Measurements from ENCODE around the gene TCF3.

TCF3 gene

DNA sequence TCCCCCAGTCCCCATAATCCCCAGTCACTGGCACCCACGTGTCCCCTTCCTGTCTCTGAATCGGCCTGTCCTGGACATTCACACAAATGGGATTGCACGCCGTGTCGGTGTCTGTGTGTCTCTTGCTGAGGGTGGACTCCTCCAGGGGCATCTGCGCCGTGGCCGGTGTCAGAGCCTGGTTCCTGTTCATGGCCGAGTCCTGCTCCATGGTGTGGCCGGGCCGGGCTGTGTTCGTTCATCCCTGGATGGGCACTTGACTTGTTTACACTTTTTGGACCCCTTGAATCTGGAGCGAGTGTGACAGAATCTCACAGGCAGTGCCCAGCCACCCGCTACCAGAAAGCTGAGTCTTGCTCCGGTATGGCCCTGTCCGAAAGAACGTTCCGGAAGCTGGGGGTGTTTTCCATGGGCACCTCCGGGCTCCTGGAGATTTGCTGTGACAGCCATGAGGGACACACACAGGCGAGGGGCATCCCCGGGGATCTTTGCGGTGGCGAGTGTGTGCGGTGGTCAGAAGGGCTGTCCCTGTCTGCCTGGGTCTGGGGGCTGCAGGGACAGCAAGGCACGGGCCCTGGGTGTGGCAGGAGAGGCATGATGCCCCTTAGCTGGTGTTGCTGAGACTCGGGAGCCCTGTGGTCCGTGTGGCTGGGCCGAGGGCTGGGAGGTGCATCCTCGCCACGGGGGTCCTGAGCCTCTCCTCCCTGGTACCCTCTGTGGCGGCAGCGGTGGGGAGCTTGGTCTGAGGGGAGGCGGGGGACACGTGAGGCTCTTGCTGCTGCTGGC is 77.9 kb downstream of the TCF3 start:
- peak; percentile 69 for DNase-seq (ENCODE audit: low spot score)
- Histone ChIP-seq H3K4me3 (no peak overlapping the region), H3K27ac (no peak overlapping the region)
- TF ChIP-seq, protein P1, sequence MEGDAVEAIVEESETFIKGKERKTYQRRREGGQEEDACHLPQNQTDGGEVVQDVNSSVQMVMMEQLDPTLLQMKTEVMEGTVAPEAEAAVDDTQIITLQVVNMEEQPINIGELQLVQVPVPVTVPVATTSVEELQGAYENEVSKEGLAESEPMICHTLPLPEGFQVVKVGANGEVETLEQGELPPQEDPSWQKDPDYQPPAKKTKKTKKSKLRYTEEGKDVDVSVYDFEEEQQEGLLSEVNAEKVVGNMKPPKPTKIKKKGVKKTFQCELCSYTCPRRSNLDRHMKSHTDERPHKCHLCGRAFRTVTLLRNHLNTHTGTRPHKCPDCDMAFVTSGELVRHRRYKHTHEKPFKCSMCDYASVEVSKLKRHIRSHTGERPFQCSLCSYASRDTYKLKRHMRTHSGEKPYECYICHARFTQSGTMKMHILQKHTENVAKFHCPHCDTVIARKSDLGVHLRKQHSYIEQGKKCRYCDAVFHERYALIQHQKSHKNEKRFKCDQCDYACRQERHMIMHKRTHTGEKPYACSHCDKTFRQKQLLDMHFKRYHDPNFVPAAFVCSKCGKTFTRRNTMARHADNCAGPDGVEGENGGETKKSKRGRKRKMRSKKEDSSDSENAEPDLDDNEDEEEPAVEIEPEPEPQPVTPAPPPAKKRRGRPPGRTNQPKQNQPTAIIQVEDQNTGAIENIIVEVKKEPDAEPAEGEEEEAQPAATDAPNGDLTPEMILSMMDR (IDR thresholded peaks at IDR 0.05) = no peak

DNA sequence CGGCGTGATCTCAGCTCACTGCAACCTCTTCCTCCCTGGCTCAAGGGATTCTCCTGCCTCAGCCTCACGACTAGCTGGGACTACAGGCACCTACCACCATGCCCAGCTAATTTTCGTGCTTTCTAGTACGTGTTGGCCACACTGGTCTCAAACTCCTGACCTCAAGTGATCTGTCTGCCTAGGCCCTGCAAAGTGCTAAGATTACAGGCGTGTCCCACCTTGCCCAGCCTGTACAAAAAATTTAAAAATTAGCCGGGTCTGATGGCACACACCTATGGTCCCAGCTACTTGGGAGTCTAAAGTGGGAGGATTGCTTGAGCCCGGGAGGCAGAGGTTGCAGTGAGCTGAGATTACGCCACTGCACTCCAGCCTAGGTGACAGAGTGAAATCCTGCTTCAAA is 79.6 kb downstream of the TCF3 start:
- DNase-seq (ENCODE audit: low spot score) = no peak
- Histone ChIP-seq H3K4me3 (no peak overlapping the region), H3K27ac (no peak overlapping the region)
- TF ChIP-seq, protein P1 (IDR thresholded peaks at IDR 0.05) = no peak

DNA sequence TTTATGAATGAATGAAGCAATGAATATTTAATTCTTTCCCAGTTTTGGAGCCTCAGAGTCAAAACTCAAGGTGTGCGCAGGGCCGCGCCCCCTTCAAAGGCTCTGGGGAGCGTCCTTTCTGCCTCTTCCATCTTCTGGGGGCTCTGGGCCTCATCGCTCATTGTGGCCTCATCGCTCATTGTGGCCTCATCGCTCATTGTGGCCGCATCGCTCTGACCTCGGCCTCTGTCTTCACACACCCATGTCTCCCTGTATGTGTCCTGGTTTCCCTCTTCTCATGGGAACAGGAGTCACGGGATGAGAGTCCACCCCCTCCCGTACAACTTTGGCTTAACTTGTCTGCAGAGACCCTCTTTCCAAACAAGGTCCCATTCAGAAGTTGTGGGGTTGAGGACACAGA is 81.1 kb downstream of the TCF3 start:
- no peak overlapping the region for H3K4me3 ChIP-seq
- no peak overlapping the region for H3K27ac ChIP-seq
- TF ChIP-seq, protein P1 (IDR thresholded peaks at IDR 0.05) = no peak
- DNase-seq (ENCODE audit: low spot score) = no peak

DNA sequence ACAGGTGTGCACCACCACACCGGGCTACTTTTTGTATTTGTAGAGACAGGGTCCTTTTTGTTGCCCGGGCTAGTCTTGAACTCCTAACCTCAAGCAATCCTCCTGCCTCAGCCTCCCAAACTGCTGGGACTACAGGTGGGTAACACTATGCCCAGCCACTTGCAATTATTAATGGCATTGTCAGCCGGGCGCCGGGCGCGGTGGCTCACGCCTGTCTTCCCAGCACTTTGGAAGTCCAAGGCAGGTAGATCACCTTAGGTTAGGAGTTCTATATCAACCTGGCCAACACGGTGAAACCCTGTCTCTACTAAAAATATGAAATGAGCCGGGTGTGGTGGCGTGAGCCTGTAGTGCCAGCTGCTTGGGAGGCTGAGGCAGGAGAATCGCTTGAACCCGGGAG is 81.6 kb downstream of the TCF3 start:
- Histone ChIP-seq H3K4me3 (no peak overlapping the region), H3K27ac (no peak overlapping the region)
- TF ChIP-seq, protein P1 (IDR thresholded peaks at IDR 0.05) = no peak
- DNase-seq (ENCODE audit: low spot score) = no peak

DNA sequence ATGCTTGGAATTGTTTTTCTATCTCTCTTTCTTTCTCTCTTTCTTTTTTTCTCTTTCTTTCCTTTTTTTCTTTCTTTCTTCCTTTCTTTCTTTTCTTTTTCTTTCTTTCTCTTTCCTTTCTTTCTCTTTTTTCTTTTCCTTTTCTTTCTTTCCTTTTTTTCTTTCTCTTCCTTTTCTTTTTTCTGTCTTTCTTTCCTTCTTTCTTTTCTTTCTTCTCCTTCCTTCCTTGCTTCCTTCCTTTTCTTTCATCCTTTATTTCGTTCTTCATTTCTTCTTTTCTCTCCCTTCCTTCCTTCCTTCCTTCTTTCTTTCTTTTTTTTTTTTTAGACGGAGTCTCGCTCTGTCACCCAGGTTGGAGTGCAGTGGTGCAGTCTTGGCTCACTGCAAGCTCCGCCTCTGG is 82.4 kb downstream of the TCF3 start:
- Histone ChIP-seq H3K27ac (no peak overlapping the region), H3K4me3 (no peak overlapping the region)
- DNase-seq (ENCODE audit: low spot score) = no peak
- TF ChIP-seq, protein P1 (IDR thresholded peaks at IDR 0.05) = no peak

DNA sequence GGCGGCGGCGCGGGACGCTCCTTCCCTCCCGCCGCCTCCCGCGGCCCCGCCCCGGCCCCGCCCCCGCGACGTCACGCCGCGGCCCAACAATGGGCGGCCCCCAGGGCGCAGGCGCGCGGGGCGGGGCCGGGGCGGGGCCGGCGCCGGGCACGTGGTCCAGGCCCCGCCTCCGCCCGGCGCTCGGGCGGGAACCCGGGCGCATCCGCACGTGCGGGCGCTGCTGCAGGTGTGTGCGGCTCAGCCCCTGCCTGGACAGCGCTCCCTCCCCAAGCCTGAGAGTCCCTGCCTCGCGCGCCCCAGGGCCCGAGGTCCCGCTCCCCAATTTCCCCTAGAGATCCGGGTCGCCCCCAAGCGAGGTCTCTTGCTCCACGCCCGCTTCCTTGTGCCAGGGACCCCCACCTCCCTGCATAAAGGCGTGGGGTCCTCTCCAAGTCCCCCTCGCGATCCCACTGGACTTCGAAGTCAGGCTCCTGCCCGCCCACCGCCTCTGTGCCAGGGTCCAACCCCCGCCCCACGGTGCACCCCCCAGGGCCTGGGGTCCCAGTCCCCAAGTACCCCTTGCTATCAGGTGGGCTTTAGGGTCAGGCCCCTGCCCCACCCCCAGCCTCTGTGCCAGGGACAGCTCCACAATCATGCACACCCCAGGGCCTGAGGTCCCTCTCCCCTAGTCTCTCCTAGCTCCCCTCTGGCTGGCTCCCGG is 83.9 kb downstream of the TCF3 start, which contains the start of gene MEX3D:
TSS of gene MEX3D (minus strand) at position 6 of the 700 bp plus-strand sequence. CDS start 267 bp downstream, outside the sequence.
- TF ChIP-seq, protein P1 (IDR thresholded peaks at IDR 0.05) = no peak
- Histone ChIP-seq H3K4me3 (peak within 1 kb of the TSS; percentile 81), H3K27ac (peak within 1 kb of the TSS in 1 of 2 donors; percentile 91)
- no peak for DNase-seq (ENCODE audit: low spot score)
